ENCODE results near the gene FGFRL1.

GRCh38 chr4:992297-993110 is 18.9 kb upstream of the FGFRL1 start:
- no peak for TF ChIP-seq CTCF (IDR thresholded peaks at IDR 0.05; ENCODE audit: low read length)
- TF ChIP-seq EZH2 (IDR thresholded peaks at IDR 0.05; ENCODE audit: borderline replicate concordance, low read length), result no peak

Measured in OCI-LY1 (cell line).